CD4-positive, CD25-positive, alpha-beta regulatory T cell (primary cell): Measurements from ENCODE around the gene TMEM106A. TPM values are rescaled to one million over a fixed set of nuclear protein-coding genes. Genes with fewer than 3 reads are reported as not detected.
"Not testable (repeated sequence)": the region's sequence is repeated elsewhere in the genome, so short reads cannot be mapped to it uniquely, and the experiment has no call there.

Source experiments
- ATAC-seq, 2 donors: fragments of 150-1000 bp; cut with Tn5 transposase; one replicate each; pipeline ENCODE4 v1.10.0; 2021; ENCODE audit warnings: low read depth in 2 of 2, moderate number of reproducible peaks in 2 of 2, moderate library complexity in 1 of 2
- DNase-seq, 3 donors: peaks; one replicate each; pipeline versions ENCODE4 v3.0.0 to v3.0.0-alpha.2; 2012 to 2022; ENCODE audit warnings: mixed read lengths in 1 of 3
- H3K27ac ChIP-seq: one replicate; pipeline ENCODE4 v1.7.0; 2013; ENCODE audit warnings: mild to moderate bottlenecking, low read length; ENCODE audit not compliant: insufficient read depth, poor library complexity, severe bottlenecking
- H3K27me3 ChIP-seq: one replicate; pipeline ENCODE4 v1.7.0; 2013; ENCODE audit warnings: low read length; ENCODE audit not compliant: control insufficient read depth, insufficient read depth
- H3K36me3 ChIP-seq: one replicate; pipeline ENCODE4 v1.7.0; 2013; ENCODE audit warnings: mild to moderate bottlenecking, low read length, moderate library complexity; ENCODE audit not compliant: control insufficient read depth, insufficient read depth
- H3K4me1 ChIP-seq: 2 replicates; pipeline ENCODE4 v1.7.0; 2013; ENCODE audit warnings: mild to moderate bottlenecking, low read length; ENCODE audit not compliant: insufficient read depth, control insufficient read depth, poor library complexity, severe bottlenecking
- H3K4me3 ChIP-seq: one replicate; pipeline ENCODE4 v1.7.0; 2013; ENCODE audit warnings: low read depth, mild to moderate bottlenecking, low read length, moderate library complexity
- H3K9me3 ChIP-seq, 2 experiments: 1 replicate in 1 of 2; 2 replicates in 1 of 2; pipeline ENCODE4 v1.7.0; 2013; ENCODE audit warnings: low read length in 2 of 2, mild to moderate bottlenecking in 1 of 2, moderate library complexity in 1 of 2; ENCODE audit not compliant: control insufficient read depth in 2 of 2
- H3K27ac Mint-ChIP-seq, 3 donors: one replicate each; pipeline ENCODE4 v1.8.0; 2020 to 2022; ENCODE audit warnings: mild to moderate bottlenecking in 3 of 3, mixed read lengths in 3 of 3, moderate library complexity in 2 of 3
- H3K27me3 Mint-ChIP-seq: one replicate; pipeline ENCODE4 v1.8.0; 2022; ENCODE audit warnings: mild to moderate bottlenecking, mixed read lengths
- H3K36me3 Mint-ChIP-seq: one replicate; pipeline ENCODE4 v1.8.0; 2020; ENCODE audit warnings: mixed read lengths
- H3K4me1 Mint-ChIP-seq, 4 donors: one replicate each; pipeline ENCODE4 v1.8.0; 2020 to 2022; ENCODE audit warnings: mixed read lengths in 4 of 4, mild to moderate bottlenecking in 1 of 4
- H3K4me3 Mint-ChIP-seq, 4 donors: one replicate each; pipeline ENCODE4 v1.8.0; 2020 to 2022; ENCODE audit warnings: mild to moderate bottlenecking in 4 of 4, mixed read lengths in 4 of 4, moderate library complexity in 3 of 4
- H3K9me3 Mint-ChIP-seq, 7 donors: one replicate each; pipeline ENCODE4 v1.8.0; 2020 to 2022; ENCODE audit warnings: mixed read lengths in 7 of 7, mild to moderate bottlenecking in 3 of 7, moderate library complexity in 2 of 7
- polyA plus RNA-seq, 4 donors: library from polyadenylated mRNA; unstranded; fragments of 300-500 nt; fragmentation: Illumina TruSeq; gene quantifications; one replicate each; pipeline ENCODE4 v1.2.3, GENCODE V29; 2021
- total RNA-seq: library from RNA; stranded (reverse); gene quantifications from one replicate; pipeline ENCODE4 v1.2.3, GENCODE V29; 2022

TMEM106A gene
- total and polyA plus RNA-seq, 5 donors from 2014 or later = 1.3 to 12.9 (median 2.5) TPM

GRCh38 chr17:43246456-43246855 is 34.8 kb downstream of the TMEM106A start:
- not testable (repeated sequence) for H3K9me3 ChIP-seq, ATAC-seq, H3K27ac ChIP-seq, H3K27me3 Mint-ChIP-seq, H3K4me3 Mint-ChIP-seq, H3K36me3 Mint-ChIP-seq, H3K36me3 ChIP-seq, H3K27me3 ChIP-seq, H3K27ac Mint-ChIP-seq, H3K9me3 Mint-ChIP-seq, H3K4me1 Mint-ChIP-seq, H3K4me3 ChIP-seq, H3K4me1 ChIP-seq
- peak in 1 of 3 donors; percentile 56 for DNase-seq

Other genes with a start within 250 kb of the TMEM106A start
- gene AARSD1, start 247.4 kb upstream of the TMEM106A start, total RNA-seq = 48.5 TPM
- gene AARSD1, start 247.4 kb upstream of the TMEM106A start, polyA plus RNA-seq = 10 to 100 TPM; 23.2 to 39.2 (median 28.9) TPM
- 1.5 TPM for gene PTGES3L, start 231.8 kb upstream of the TMEM106A start, total RNA-seq
- not detected for gene PTGES3L, start 231.8 kb upstream of the TMEM106A start, polyA plus RNA-seq
- 14.9 TPM for gene RUNDC1, start 231.3 kb upstream of the TMEM106A start, total RNA-seq
- gene RUNDC1, start 231.3 kb upstream of the TMEM106A start, polyA plus RNA-seq = 10 to 100 TPM; 10.6 to 15.2 (median 13.2) TPM
- 881 TPM for gene RPL27, start 213.5 kb upstream of the TMEM106A start, total RNA-seq
- gene RPL27, start 213.5 kb upstream of the TMEM106A start, polyA plus RNA-seq = 1,000 to 10,000 TPM; 1,558 to 2,241 (median 2,024) TPM
- 38.3 TPM for gene IFI35, start 205.1 kb upstream of the TMEM106A start, total RNA-seq
- gene IFI35, start 205.1 kb upstream of the TMEM106A start, polyA plus RNA-seq = 10 to 100 TPM; 62.9 to 87.6 (median 71.8) TPM
- 21.9 TPM for gene VAT1, start 189.5 kb upstream of the TMEM106A start, total RNA-seq
- 10 to 100 TPM; 40.6 to 51.4 (median 49.1) TPM for gene VAT1, start 189.5 kb upstream of the TMEM106A start, polyA plus RNA-seq
- gene RND2, start 186.6 kb upstream of the TMEM106A start, total RNA-seq = not detected
- gene RND2, start 186.6 kb upstream of the TMEM106A start, polyA plus RNA-seq = under 1 TPM in 3 of 4 donors, not detected in 1; 0.05 to 0.18 (median 0.08) TPM
- gene BRCA1, start 86.5 kb upstream of the TMEM106A start, total RNA-seq = 5.7 TPM
- 1 to 10 TPM; 1.0 to 4.1 (median 1.8) TPM for gene BRCA1, start 86.5 kb upstream of the TMEM106A start, polyA plus RNA-seq
- 65.0 TPM for gene NBR1, start 40.7 kb upstream of the TMEM106A start, total RNA-seq
- gene NBR1, start 40.7 kb upstream of the TMEM106A start, polyA plus RNA-seq = 100 to 1,000 TPM in 2 of 4 donors, 10 to 100 TPM in 2; 93.6 to 104 (median 97.3) TPM
- gene CCDC200, start 16.7 kb downstream of the TMEM106A start, total RNA-seq = not detected
- gene CCDC200, start 16.7 kb downstream of the TMEM106A start, polyA plus RNA-seq = not detected
- 4,537 TPM for gene RNU2-1, start 22.1 kb downstream of the TMEM106A start, total RNA-seq
- not detected for gene RNU2-1, start 22.1 kb downstream of the TMEM106A start, polyA plus RNA-seq
- 2.5 TPM for gene ARL4D, start 187.1 kb downstream of the TMEM106A start, total RNA-seq
- 1 to 10 TPM; 1.3 to 4.1 (median 1.6) TPM for gene ARL4D, start 187.1 kb downstream of the TMEM106A start, polyA plus RNA-seq